HG03342 (cell line): Measurements from ENCODE around the gene C17orf107.

Experiments used
- ATAC-seq: cut with Tn5 transposase; IDR thresholded peaks from one replicate; pipeline ENCODE4 v1.9.1; 2021; ENCODE audit warnings: mild to moderate bottlenecking, moderate library complexity; ENCODE audit not compliant: unreplicated experiment

C17orf107 gene

GRCh38 chr17:4872786-4873185 is 26.6 kb upstream of the C17orf107 start:
- no peak for ATAC-seq

GRCh38 chr17:4877089-4877488 is 22.2 kb upstream of the C17orf107 start:
- no peak for ATAC-seq

GRCh38 chr17:4879601-4880000 is 19.7 kb upstream of the C17orf107 start:
- ATAC-seq, result no peak

GRCh38 chr17:4880857-4881256 is 18.5 kb upstream of the C17orf107 start:
- no peak for ATAC-seq

- ATAC-seq, result no peak
Observed at GRCh38 chr17:4881761-4882555, 17.4 kb upstream of the C17orf107 start.

- ATAC-seq, result no peak
Observed at GRCh38 chr17:4884489-4884888, 14.8 kb upstream of the C17orf107 start.

GRCh38 chr17:4886830-4887229 is 12.5 kb upstream of the C17orf107 start:
- ATAC-seq, result no peak

GRCh38 chr17:4887581-4887980 is 11.8 kb upstream of the C17orf107 start:
- no peak for ATAC-seq

GRCh38 chr17:4891411-4892410 is 7.6 kb upstream of the C17orf107 start:
- no peak for ATAC-seq

- ATAC-seq, result no peak
Observed at GRCh38 chr17:4892499-4893221, 6.7 kb upstream of the C17orf107 start.

GRCh38 chr17:4893272-4893671 is 6.1 kb upstream of the C17orf107 start:
- no peak for ATAC-seq

GRCh38 chr17:4893721-4894560 is 5.4 kb upstream of the C17orf107 start:
- no peak for ATAC-seq

GRCh38 chr17:4895121-4895520 is 4.2 kb upstream of the C17orf107 start:
- ATAC-seq, result no peak

- no peak for ATAC-seq
Observed at GRCh38 chr17:4895657-4896331, 3.5 kb upstream of the C17orf107 start.

GRCh38 chr17:4896332-4897197 is 2.8 kb upstream of the C17orf107 start:
- ATAC-seq, result no peak

- no peak for ATAC-seq
Observed at GRCh38 chr17:4897198-4897687, 2.1 kb upstream of the C17orf107 start.

- ATAC-seq, result no peak
Observed at GRCh38 chr17:4897785-4898184, 1.6 kb upstream of the C17orf107 start.

GRCh38 chr17:4898351-4898750 is 985 bp upstream of the C17orf107 start:
- ATAC-seq, result no peak

- ATAC-seq, result no peak
Observed at GRCh38 chr17:4898927-4899326, 409 bp upstream of the C17orf107 start.
